ENCODE results near the gene SMARCA4.
A peak's percentile ranks its signal among the peaks of the same experiment; 100 is the strongest.

The SMARCA4 gene

DNA sequence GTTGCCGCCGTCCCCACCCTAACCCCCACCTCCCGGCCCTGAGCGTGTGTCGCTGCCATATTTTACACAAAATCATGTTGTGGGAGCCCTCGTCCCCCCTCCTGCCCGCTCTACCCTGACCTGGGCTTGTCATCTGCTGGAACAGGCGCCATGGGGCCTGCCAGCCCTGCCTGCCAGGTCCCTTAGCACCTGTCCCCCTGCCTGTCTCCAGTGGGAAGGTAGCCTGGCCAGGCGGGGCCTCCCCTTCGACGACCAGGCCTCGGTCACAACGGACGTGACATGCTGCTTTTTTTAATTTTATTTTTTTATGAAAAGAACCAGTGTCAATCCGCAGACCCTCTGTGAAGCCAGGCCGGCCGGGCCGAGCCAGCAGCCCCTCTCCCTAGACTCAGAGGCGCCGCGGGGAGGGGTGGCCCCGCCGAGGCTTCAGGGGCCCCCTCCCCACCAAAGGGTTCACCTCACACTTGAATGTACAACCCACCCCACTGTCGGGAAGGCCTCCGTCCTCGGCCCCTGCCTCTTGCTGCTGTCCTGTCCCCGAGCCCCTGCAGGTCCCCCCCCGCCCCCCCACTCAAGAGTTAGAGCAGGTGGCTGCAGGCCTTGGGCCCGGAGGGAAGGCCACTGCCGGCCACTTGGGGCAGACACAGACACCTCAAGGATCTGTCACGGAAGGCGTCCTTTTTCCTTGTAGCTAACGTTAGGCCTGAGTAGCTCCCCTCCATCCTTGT is 38.8 kb upstream of the SMARCA4 start:
- peaks cover 0 to 77% of the 10 kb centered on the region in 2 experiments; a peak in 2 of 3 replicates for H3K36me3 ChIP-seq (ENCODE audit: control insufficient read depth in 2 of 2, insufficient read depth in 1 of 2, low read length in 2 of 2)
- TF ChIP-seq ZNF48 (tag by site-specific recombination; IDR thresholded peaks at IDR 0.05) (no peak), ZNF792 (tag by site-specific recombination; IDR thresholded peaks at IDR 0.05) (no peak), GLI2 (tag by site-specific recombination; IDR thresholded peaks at IDR 0.05; ENCODE audit: borderline replicate concordance, low read depth) (no peak), KLF7 (tag by site-specific recombination; IDR thresholded peaks at IDR 0.05; ENCODE audit: borderline replicate concordance) (no peak), ZNF544 (tag by site-specific recombination; IDR thresholded peaks at IDR 0.05) (no peak), HOXA7 (CRISPR knock-in tag; IDR thresholded peaks at IDR 0.05; ENCODE audit: borderline replicate concordance) (no peak), ZNF114 (tag by site-specific recombination; IDR thresholded peaks at IDR 0.05) (no peak), GLIS2 (tag by site-specific recombination; IDR thresholded peaks at IDR 0.05) (no peak), ZNF354C (tag by site-specific recombination; IDR thresholded peaks at IDR 0.05; ENCODE audit: borderline replicate concordance, low read depth) (no peak), ZNF658 (tag by site-specific recombination; IDR thresholded peaks at IDR 0.05) (no peak)
- H3K27ac ChIP-seq (ENCODE audit: extremely low read depth, low read depth, low read length) = no peak overlapping the region
- H3K4me3 ChIP-seq (ENCODE audit: low read depth, low read length) = no peak overlapping the region
- ChIA-PET POLR2A (interaction anchor here (0.7 kb wide), 1 partner anchor 36 kb away, joined by 4 read pairs; no protein-coding TSS in a partner anchor), CTCF (interaction anchor here (0.6 to 1.0 kb wide), 2 partner anchors 51 to 426 kb away, joined by 3 to 4 read pairs; partner anchors contain the start of gene CARM1)
- H3K4me1 ChIP-seq (ENCODE audit: control insufficient read depth, insufficient read depth, low read length) = no peaks in the 10 kb centered on the region
- H3K9me3 ChIP-seq (ENCODE audit: control insufficient read depth, insufficient read depth, low read depth, low read length) = no peaks in the 10 kb centered on the region

DNA sequence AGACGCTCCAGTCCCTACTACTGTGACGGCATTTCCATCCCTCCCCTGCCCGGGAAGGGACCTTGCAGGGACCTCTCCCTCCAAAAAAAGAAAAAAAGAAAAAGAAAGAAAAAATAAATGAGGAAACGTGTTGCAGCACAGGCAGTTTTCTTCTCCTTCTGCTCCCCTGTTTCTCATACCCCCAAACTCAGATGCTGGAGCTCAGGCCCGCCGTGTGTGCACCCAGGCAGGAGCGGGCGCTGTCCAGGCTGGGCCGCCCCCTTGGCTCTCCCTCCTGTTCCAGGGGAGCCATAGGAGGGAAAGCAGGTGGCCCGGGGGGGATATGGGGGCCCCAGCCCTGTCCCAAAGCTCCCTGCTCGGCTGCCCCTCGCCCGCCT is 38.2 kb upstream of the SMARCA4 start:
- no peaks in the 10 kb centered on the region for H3K9me3 ChIP-seq (ENCODE audit: control insufficient read depth, insufficient read depth, low read depth, low read length)
- no peak overlapping the region for H3K4me3 ChIP-seq (ENCODE audit: low read depth, low read length)
- ChIA-PET POLR2A (no interaction called here), CTCF (interaction anchor here (0.6 kb wide), 1 partner anchor 12 kb away, joined by 3 read pairs; no protein-coding TSS in a partner anchor)
- peak; percentile 87 for TF ChIP-seq ZNF600 (tag by site-specific recombination; IDR thresholded peaks at IDR 0.05)
- no peak for TF ChIP-seq ZNF501 (tag by site-specific recombination; IDR thresholded peaks at IDR 0.05)
- TF ChIP-seq, protein P1, sequence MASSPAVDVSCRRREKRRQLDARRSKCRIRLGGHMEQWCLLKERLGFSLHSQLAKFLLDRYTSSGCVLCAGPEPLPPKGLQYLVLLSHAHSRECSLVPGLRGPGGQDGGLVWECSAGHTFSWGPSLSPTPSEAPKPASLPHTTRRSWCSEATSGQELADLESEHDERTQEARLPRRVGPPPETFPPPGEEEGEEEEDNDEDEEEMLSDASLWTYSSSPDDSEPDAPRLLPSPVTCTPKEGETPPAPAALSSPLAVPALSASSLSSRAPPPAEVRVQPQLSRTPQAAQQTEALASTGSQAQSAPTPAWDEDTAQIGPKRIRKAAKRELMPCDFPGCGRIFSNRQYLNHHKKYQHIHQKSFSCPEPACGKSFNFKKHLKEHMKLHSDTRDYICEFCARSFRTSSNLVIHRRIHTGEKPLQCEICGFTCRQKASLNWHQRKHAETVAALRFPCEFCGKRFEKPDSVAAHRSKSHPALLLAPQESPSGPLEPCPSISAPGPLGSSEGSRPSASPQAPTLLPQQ (tag by site-specific recombination; IDR thresholded peaks at IDR 0.05) = no peak
- TF ChIP-seq, protein P2, sequence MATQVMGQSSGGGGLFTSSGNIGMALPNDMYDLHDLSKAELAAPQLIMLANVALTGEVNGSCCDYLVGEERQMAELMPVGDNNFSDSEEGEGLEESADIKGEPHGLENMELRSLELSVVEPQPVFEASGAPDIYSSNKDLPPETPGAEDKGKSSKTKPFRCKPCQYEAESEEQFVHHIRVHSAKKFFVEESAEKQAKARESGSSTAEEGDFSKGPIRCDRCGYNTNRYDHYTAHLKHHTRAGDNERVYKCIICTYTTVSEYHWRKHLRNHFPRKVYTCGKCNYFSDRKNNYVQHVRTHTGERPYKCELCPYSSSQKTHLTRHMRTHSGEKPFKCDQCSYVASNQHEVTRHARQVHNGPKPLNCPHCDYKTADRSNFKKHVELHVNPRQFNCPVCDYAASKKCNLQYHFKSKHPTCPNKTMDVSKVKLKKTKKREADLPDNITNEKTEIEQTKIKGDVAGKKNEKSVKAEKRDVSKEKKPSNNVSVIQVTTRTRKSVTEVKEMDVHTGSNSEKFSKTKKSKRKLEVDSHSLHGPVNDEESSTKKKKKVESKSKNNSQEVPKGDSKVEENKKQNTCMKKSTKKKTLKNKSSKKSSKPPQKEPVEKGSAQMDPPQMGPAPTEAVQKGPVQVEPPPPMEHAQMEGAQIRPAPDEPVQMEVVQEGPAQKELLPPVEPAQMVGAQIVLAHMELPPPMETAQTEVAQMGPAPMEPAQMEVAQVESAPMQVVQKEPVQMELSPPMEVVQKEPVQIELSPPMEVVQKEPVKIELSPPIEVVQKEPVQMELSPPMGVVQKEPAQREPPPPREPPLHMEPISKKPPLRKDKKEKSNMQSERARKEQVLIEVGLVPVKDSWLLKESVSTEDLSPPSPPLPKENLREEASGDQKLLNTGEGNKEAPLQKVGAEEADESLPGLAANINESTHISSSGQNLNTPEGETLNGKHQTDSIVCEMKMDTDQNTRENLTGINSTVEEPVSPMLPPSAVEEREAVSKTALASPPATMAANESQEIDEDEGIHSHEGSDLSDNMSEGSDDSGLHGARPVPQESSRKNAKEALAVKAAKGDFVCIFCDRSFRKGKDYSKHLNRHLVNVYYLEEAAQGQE (tag by site-specific recombination; IDR thresholded peaks at IDR 0.05) = peak; percentile 70; the same call in 1 of the 2 replicates
- TF ChIP-seq, protein P3, sequence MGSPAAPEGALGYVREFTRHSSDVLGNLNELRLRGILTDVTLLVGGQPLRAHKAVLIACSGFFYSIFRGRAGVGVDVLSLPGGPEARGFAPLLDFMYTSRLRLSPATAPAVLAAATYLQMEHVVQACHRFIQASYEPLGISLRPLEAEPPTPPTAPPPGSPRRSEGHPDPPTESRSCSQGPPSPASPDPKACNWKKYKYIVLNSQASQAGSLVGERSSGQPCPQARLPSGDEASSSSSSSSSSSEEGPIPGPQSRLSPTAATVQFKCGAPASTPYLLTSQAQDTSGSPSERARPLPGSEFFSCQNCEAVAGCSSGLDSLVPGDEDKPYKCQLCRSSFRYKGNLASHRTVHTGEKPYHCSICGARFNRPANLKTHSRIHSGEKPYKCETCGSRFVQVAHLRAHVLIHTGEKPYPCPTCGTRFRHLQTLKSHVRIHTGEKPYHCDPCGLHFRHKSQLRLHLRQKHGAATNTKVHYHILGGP (tag by site-specific recombination; IDR thresholded peaks at IDR 0.05) = no peak
- peaks cover 3% of the 10 kb centered on the region; the same call in 1 of the 2 replicates for H3K4me1 ChIP-seq (ENCODE audit: control insufficient read depth, insufficient read depth, low read length)
- peaks cover 0 to 82% of the 10 kb centered on the region in 2 experiments; a peak in 2 of 3 replicates for H3K36me3 ChIP-seq (ENCODE audit: control insufficient read depth in 2 of 2, insufficient read depth in 1 of 2, low read length in 2 of 2)
- no peak overlapping the region for H3K27ac ChIP-seq (ENCODE audit: extremely low read depth, low read depth, low read length)

Data from HEK293 (cell line).